ENCODE data around the gene ETFA.

GRCh38 chr15:76298986-76299385, 12.3 kb downstream of the ETFA start:
- TF ChIP-seq FOSB (CRISPR knock-in tag; IDR thresholded peaks at IDR 0.05) = no peak
- no peak for TF ChIP-seq MYC (IDR thresholded peaks at IDR 0.05; ENCODE audit: borderline replicate concordance, low read length)
- no peak for TF ChIP-seq NR3C1 (IDR thresholded peaks at IDR 0.05)
- TF ChIP-seq CTCF (IDR thresholded peaks at IDR 0.05) = no peak
- no peak for TF ChIP-seq TP53 (CRISPR knock-in tag; IDR thresholded peaks at IDR 0.05)
- no peak for TF ChIP-seq CBX8 (IDR thresholded peaks at IDR 0.05)
- no peak for TF ChIP-seq MAX (IDR thresholded peaks at IDR 0.05)
- TF ChIP-seq POLR2A (IDR thresholded peaks at IDR 0.05; ENCODE audit: low read length) = no peak
- TF ChIP-seq POLR2AphosphoS2 (conservative IDR thresholded peaks at IDR 0.05; ENCODE audit: low read length) = no peak

Data from A549 (cell line).